ENCODE measurements around the gene AHSP.

AHSP gene

GRCh38 chr16:31489298-31489564, 38.5 kb upstream of the AHSP start:
- Histone ChIP-seq H3K36me3 (ENCODE audit: insufficient read depth, low read length) (peaks cover 25% of the 10 kb centered on the region; the same call in 1 of the 2 replicates), H3K9ac (ENCODE audit: low read depth, low read length, poor library complexity, severe bottlenecking) (no peak overlapping the region), H3F3A (ENCODE audit: low read depth) (no peaks in the 10 kb centered on the region), H3K9me2 (replicated peaks; ENCODE audit: low read depth, low read length) (no peaks in the 10 kb centered on the region), H3K4me2 (ENCODE audit: low read depth, low read length, poor library complexity, severe bottlenecking) (no peak overlapping the region), H3K9me3 (ENCODE audit: insufficient read depth, low read depth, low read length) (no peaks in the 10 kb centered on the region), H4K20me1 (ENCODE audit: insufficient read depth, low read length, poor library complexity, severe bottlenecking) (no peaks in the 10 kb centered on the region), H2AFZ (ENCODE audit: low read length) (no peak overlapping the region), H3K4me3 (ENCODE audit: low read length, poor library complexity, severe bottlenecking) (no peak overlapping the region), H3K4me1 (ENCODE audit: insufficient read depth, low read length, poor library complexity, severe bottlenecking) (no peaks in the 10 kb centered on the region), H3K79me2 (ENCODE audit: insufficient read depth, low read length) (no peaks in the 10 kb centered on the region), H3K27me3 (ENCODE audit: insufficient read depth, low read length, poor library complexity, severe bottlenecking) (no peaks in the 10 kb centered on the region)
- no peak for TF ChIP-seq EZH2phosphoT487 (IDR thresholded peaks at IDR 0.05; ENCODE audit: borderline replicate concordance)
- TF ChIP-seq, protein P1, sequence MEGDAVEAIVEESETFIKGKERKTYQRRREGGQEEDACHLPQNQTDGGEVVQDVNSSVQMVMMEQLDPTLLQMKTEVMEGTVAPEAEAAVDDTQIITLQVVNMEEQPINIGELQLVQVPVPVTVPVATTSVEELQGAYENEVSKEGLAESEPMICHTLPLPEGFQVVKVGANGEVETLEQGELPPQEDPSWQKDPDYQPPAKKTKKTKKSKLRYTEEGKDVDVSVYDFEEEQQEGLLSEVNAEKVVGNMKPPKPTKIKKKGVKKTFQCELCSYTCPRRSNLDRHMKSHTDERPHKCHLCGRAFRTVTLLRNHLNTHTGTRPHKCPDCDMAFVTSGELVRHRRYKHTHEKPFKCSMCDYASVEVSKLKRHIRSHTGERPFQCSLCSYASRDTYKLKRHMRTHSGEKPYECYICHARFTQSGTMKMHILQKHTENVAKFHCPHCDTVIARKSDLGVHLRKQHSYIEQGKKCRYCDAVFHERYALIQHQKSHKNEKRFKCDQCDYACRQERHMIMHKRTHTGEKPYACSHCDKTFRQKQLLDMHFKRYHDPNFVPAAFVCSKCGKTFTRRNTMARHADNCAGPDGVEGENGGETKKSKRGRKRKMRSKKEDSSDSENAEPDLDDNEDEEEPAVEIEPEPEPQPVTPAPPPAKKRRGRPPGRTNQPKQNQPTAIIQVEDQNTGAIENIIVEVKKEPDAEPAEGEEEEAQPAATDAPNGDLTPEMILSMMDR (conservative IDR thresholded peaks at IDR 0.05; ENCODE audit: low read length), result no peak

- no peaks in the 10 kb centered on the region for H3K79me2 ChIP-seq (ENCODE audit: insufficient read depth, low read length)
- H3K4me3 ChIP-seq (ENCODE audit: low read length, poor library complexity, severe bottlenecking), result no peak overlapping the region
- H2AFZ ChIP-seq (ENCODE audit: low read length), result no peak overlapping the region
- no peaks in the 10 kb centered on the region for H3F3A ChIP-seq (ENCODE audit: low read depth)
- no peaks in the 10 kb centered on the region for H3K9me3 ChIP-seq (ENCODE audit: insufficient read depth, low read depth, low read length)
- H3K27me3 ChIP-seq (ENCODE audit: insufficient read depth, low read length, poor library complexity, severe bottlenecking), result no peaks in the 10 kb centered on the region
- peaks cover 25% of the 10 kb centered on the region; the same call in 1 of the 2 replicates for H3K36me3 ChIP-seq (ENCODE audit: insufficient read depth, low read length)
- no peak overlapping the region for H3K4me2 ChIP-seq (ENCODE audit: low read depth, low read length, poor library complexity, severe bottlenecking)
- no peaks in the 10 kb centered on the region for H3K9me2 ChIP-seq (replicated peaks; ENCODE audit: low read depth, low read length)
- H3K4me1 ChIP-seq (ENCODE audit: insufficient read depth, low read length, poor library complexity, severe bottlenecking), result no peaks in the 10 kb centered on the region
- TF ChIP-seq, protein P1 (conservative IDR thresholded peaks at IDR 0.05; ENCODE audit: low read length), result no peak
- no peak for TF ChIP-seq EZH2phosphoT487 (IDR thresholded peaks at IDR 0.05; ENCODE audit: borderline replicate concordance)
- H4K20me1 ChIP-seq (ENCODE audit: insufficient read depth, low read length, poor library complexity, severe bottlenecking), result no peaks in the 10 kb centered on the region
- no peak overlapping the region for H3K9ac ChIP-seq (ENCODE audit: low read depth, low read length, poor library complexity, severe bottlenecking)
These were observed 37.8 kb upstream of the AHSP start for GRCh38 chr16:31489616-31490584.

DNA sequence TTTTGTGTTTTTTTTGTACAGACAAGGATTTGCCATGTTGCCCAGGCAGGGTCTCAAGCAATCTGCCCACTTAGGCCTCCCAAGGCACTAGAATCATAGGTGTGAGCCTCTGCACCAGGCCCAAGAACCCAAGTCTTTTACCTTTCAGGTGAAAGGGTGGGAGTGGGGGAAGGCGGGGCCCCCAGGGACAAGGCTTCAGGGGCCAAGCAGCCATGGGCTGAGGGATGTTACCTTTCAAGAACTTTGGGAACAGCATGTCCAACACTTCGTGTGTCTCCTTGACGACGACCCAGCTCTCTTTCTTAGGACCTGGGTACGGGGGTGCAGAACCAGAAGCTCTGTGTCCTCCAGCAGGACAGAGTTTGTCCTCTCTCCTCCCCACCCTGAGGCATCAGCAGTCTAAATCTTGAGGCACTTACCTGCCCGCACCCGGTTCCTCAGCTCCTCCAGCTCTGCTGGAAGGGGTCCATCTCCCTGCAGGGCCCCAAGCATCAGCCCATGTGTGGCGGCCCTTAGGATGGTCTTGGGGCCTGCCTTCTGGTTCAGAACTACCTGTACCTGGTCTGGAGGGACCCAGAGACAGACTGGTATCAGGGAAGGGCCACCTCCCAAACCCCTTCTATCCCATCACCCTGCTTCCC, 35.8 kb upstream of the AHSP start:
- Histone ChIP-seq H3K9me2 (replicated peaks; ENCODE audit: low read depth, low read length) (no peaks in the 10 kb centered on the region), H3K4me1 (ENCODE audit: insufficient read depth, low read length, poor library complexity, severe bottlenecking) (no peaks in the 10 kb centered on the region), H3K9me3 (ENCODE audit: insufficient read depth, low read depth, low read length) (no peaks in the 10 kb centered on the region), H3K27me3 (ENCODE audit: insufficient read depth, low read length, poor library complexity, severe bottlenecking) (no peaks in the 10 kb centered on the region), H3K79me2 (ENCODE audit: insufficient read depth, low read length) (no peaks in the 10 kb centered on the region), H3K36me3 (ENCODE audit: insufficient read depth, low read length) (peaks cover 40% of the 10 kb centered on the region; the same call in 1 of the 2 replicates), H4K20me1 (ENCODE audit: insufficient read depth, low read length, poor library complexity, severe bottlenecking) (no peaks in the 10 kb centered on the region), H2AFZ (ENCODE audit: low read length) (no peak overlapping the region), H3K4me2 (ENCODE audit: low read depth, low read length, poor library complexity, severe bottlenecking) (no peak overlapping the region), H3K4me3 (ENCODE audit: low read length, poor library complexity, severe bottlenecking) (no peak overlapping the region), H3F3A (ENCODE audit: low read depth) (no peaks in the 10 kb centered on the region), H3K9ac (ENCODE audit: low read depth, low read length, poor library complexity, severe bottlenecking) (no peak overlapping the region)
- no peak for TF ChIP-seq EZH2phosphoT487 (IDR thresholded peaks at IDR 0.05; ENCODE audit: borderline replicate concordance)
- TF ChIP-seq, protein P1 (conservative IDR thresholded peaks at IDR 0.05; ENCODE audit: low read length), result no peak
